T-helper 2 cell treated with Interferon-gamma antibody and Interleukin-4, amounts not matched to agents 100 ng/mL and 5 ng/mL, for 36 hours (primary cell): ENCODE data around the gene B4GALT6. TPM values are rescaled to one million over a fixed set of nuclear protein-coding genes. Genes with fewer than 3 reads are reported as not detected.

Source experiments
- total RNA-seq: library from RNA; stranded (reverse); gene quantifications from 2 replicates; pipeline ENCODE4 v1.2.3, GENCODE V29; 2022

The B4GALT6 gene
- total RNA-seq, 1 donor from 2014 or later = 2.1 TPM

Other genes with a start within 250 kb of the B4GALT6 start
- gene DSG3, start 236.8 kb downstream of the B4GALT6 start, total RNA-seq = not detected in 2 replicates
- gene DSG2, start 186.4 kb downstream of the B4GALT6 start, total RNA-seq = 1.2 and 1.3 TPM in 2 replicates
- gene TTR, start 92.7 kb downstream of the B4GALT6 start, total RNA-seq = not detected in 2 replicates
- 0.20 TPM in 1 of 2 replicates, not detected in the other for gene SLC25A52, start 76.3 kb upstream of the B4GALT6 start, total RNA-seq